CD4-positive, alpha-beta T cell treated with Interleukin-21 for 1 hour (primary cell): Measurements from ENCODE around the gene GPAM.
"Not testable (repeated sequence)": the region's sequence is repeated elsewhere in the genome, so short reads cannot be mapped to it uniquely, and the experiment has no call there.

ENCODE experiments used
- DNase-seq: peaks from one replicate; pipeline ENCODE4 v3.0.0-alpha.2; 2020

Gene GPAM

GRCh38 chr10:112126172-112126571 lies 57.4 kb downstream of the GPAM start:
- no peak for DNase-seq

DNA sequence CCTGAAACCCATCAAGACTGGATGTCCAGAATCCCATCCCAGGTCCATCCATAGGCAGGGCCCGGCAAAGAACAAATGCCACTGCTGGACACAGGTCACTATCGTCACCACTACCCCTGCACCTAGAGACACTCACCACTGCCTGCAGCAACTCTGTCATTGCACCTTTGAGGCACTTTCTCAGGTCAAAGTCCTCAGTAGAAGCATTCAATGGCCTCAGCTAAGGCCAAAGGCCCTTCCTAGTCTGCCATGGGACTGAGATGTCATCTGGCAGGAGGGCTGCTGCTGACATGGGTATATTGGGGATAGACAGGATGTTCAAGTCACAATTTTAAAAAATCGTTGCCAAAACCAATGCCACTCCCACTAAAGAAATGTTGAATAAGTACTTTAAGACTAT lies 58.7 kb downstream of the GPAM start:
- DNase-seq, result no peak

DNA sequence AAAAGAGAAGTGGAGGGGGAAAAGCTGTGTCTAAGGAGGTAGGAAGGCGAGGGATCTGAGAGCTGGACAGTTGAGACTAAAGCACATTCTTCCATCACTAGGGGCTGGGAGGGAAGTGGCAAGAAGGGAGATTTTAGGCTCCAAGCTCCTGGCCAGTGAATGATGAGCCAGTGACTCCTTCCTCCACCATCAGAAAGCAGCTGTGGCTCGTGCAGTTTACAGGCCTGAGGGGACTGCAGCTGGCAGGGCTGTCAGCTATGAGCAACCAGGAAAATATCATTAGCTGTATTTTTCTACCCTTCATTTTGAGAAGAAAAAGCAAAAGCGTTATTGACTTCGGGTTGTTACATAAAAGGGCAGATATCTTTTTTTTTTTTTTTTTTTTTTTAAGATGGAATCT lies 60.7 kb downstream of the GPAM start:
- DNase-seq, result no peak

- no peak for DNase-seq
Measured at GRCh38 chr10:112120491-112120890, 63.1 kb downstream of the GPAM start.

DNA sequence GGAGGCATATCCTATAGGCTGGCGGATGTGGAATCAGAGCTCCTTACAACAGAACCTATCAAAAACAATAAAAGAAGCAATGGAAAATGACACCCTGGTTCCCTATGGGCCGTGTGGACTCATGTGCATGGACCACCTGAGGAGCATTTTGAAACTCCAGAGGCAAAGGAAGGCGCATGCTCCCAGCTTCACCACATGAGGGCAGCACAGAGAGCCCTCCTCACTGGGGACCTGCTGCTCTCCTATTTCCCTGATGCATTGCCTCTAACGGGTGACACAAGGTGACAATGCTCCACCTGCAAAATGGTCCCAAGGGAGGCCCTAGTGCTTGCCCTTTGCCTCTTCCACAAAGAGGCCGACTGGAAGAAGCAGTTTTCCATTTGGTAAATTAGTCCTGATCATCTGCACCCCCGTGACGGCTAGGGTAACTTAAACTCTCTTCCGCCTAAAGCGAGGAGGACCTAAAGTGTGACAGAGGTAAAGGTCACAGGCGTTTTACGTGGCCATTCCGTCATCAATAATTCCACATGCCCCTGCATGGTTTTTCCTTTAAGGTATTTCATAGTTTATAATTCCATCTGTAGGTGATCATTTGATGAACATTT lies 67.7 kb downstream of the GPAM start:
- DNase-seq, result peak; percentile 33

DNA sequence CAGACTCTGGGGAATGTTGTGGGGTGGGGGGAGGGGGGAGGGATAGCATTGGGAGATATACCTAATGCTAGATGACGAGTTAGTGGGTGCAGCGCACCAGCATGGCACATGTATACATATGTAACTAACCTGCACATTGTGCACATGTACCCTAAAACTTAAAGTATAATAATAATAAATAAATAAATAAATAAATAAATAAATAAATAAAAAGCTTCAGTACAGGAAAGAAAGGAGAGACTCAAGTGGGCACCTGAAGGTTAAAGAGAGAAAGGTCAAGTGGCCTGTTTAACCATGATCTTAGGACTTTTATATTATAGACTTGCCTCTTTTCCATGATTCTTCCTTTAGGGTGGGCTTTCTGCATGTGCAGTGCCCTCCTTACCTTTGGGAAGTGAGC lies 73.8 kb downstream of the GPAM start:
- not testable (repeated sequence) for DNase-seq
